Putamen (tissue), 1 donor: ENCODE measurements around the gene FKBP15.
"Not testable (repeated sequence)": the region's sequence is repeated elsewhere in the genome, so short reads cannot be mapped to it uniquely, and the experiment has no call there.

Source experiments
- DNase-seq: peaks from one replicate; pipeline ENCODE4 v3.0.0-alpha.2; 2016; ENCODE audit warnings: low spot score

FKBP15 gene

GRCh38 chr9:113179839-113180238 is 41.2 kb downstream of the FKBP15 start:
- no peak for DNase-seq

GRCh38 chr9:113178087-113178486 is 43.0 kb downstream of the FKBP15 start:
- DNase-seq = no peak

- no peak for DNase-seq
Measured at GRCh38 chr9:113177251-113177650, 43.8 kb downstream of the FKBP15 start.

GRCh38 chr9:113176803-113177202 is 44.3 kb downstream of the FKBP15 start:
- DNase-seq = no peak

GRCh38 chr9:113173341-113173740 is 47.7 kb downstream of the FKBP15 start:
- DNase-seq = no peak

- DNase-seq = no peak
Measured at GRCh38 chr9:113168809-113169208, 52.3 kb downstream of the FKBP15 start.

GRCh38 chr9:113166039-113166438 is 55.0 kb downstream of the FKBP15 start:
- no peak for DNase-seq

GRCh38 chr9:113164536-113165300 is 56.4 kb downstream of the FKBP15 start:
- peak; percentile 64 for DNase-seq

- no peak for DNase-seq
Measured at GRCh38 chr9:113163001-113163400, 58.1 kb downstream of the FKBP15 start.

GRCh38 chr9:113160571-113160970 is 60.5 kb downstream of the FKBP15 start:
- no peak for DNase-seq

GRCh38 chr9:113158446-113158845 is 62.6 kb downstream of the FKBP15 start:
- no peak for DNase-seq

- no peak for DNase-seq
Measured at GRCh38 chr9:113156880-113157279, 64.2 kb downstream of the FKBP15 start.

- DNase-seq = peak; percentile 78
Measured at GRCh38 chr9:113155911-113156588, 65.0 kb downstream of the FKBP15 start.

GRCh38 chr9:113154946-113155345 is 66.1 kb downstream of the FKBP15 start:
- no peak for DNase-seq

GRCh38 chr9:113154471-113154870 is 66.6 kb downstream of the FKBP15 start:
- DNase-seq = no peak

- no peak for DNase-seq
Measured at GRCh38 chr9:113153599-113153998, 67.5 kb downstream of the FKBP15 start.

- DNase-seq = no peak
Measured at GRCh38 chr9:113152699-113153098, 68.4 kb downstream of the FKBP15 start.

GRCh38 chr9:113151696-113152630 is 69.1 kb downstream of the FKBP15 start:
- DNase-seq = no peak

- peak; percentile 90 for DNase-seq
Measured at GRCh38 chr9:113150670-113151611, 70.1 kb downstream of the FKBP15 start, which contains the start of gene SLC31A2. SLC31A2 (plus strand) TSS chr9:113151007; CDS start chr9:113151075, 68 bp downstream.

- not testable (repeated sequence) for DNase-seq
Measured at GRCh38 chr9:113149561-113149960, 71.5 kb downstream of the FKBP15 start.
